Neutrophil (primary cell): ENCODE measurements around the gene ACIN1.
A peak's percentile ranks its signal among the peaks of the same experiment; 100 is the strongest.

ENCODE experiments used
- H3K27ac ChIP-seq: fragments of 200-600 bp; sonication (generic); 2 replicates; pipeline ENCODE4 v1.5.1; 2016; ENCODE audit warnings: mild to moderate bottlenecking, moderate library complexity
- H3K27me3 ChIP-seq: fragments of 200-600 bp; sonication (generic); 2 replicates; pipeline ENCODE4 v1.6.0; 2016; ENCODE audit warnings: mild to moderate bottlenecking
- H3K36me3 ChIP-seq: fragments of 200-600 bp; sonication (generic); 2 replicates; pipeline ENCODE4 v1.5.1; 2017
- H3K4me1 ChIP-seq, 2 experiments: fragments of 200-600 bp in 1 of 2; sonication (generic) in 1 of 2; 1 replicate in 1 of 2; 2 replicates in 1 of 2; pipeline versions ENCODE4 v1.5.1 to v1.6.1; 2013 to 2016; ENCODE audit warnings: low read depth in 1 of 2, low read length in 1 of 2, mild to moderate bottlenecking in 1 of 2, moderate library complexity in 1 of 2; ENCODE audit not compliant: control insufficient read depth in 1 of 2, insufficient read depth in 1 of 2
- H3K4me3 ChIP-seq, 2 experiments: fragments of 200-600 bp in 1 of 2; sonication (generic) in 1 of 2; 1 replicate in 1 of 2; 2 replicates in 1 of 2; pipeline ENCODE4 v1.5.1; 2013 to 2016; ENCODE audit warnings: low read depth in 1 of 2, low read length in 1 of 2, mild to moderate bottlenecking in 1 of 2, moderate library complexity in 1 of 2
- H3K9me3 ChIP-seq: fragments of 200-600 bp; sonication (generic); 2 replicates; pipeline ENCODE4 v1.5.1; 2016
- CTCF ChIP-seq: fragments of 200-600 bp; sonication (generic); IDR thresholded peaks from 2 replicates; pipeline ENCODE4 v1.5.1; 2016; ENCODE audit warnings: antibody characterized with exemption

Gene ACIN1

GRCh38 chr14:23123419-23123818, 28.5 kb upstream of the ACIN1 start:
- no peak for TF ChIP-seq CTCF

GRCh38 chr14:23122086-23122485, 27.1 kb upstream of the ACIN1 start:
- TF ChIP-seq CTCF: no peak
- no peaks in the 10 kb centered on the region for H3K27me3 ChIP-seq
- peaks cover 51 to 61% of the 10 kb centered on the region in 2 experiments for H3K4me1 ChIP-seq
- no peaks in the 10 kb centered on the region for H3K9me3 ChIP-seq
- no peak overlapping the region for H3K27ac ChIP-seq
- H3K36me3 ChIP-seq: no peaks in the 10 kb centered on the region
- H3K4me3 ChIP-seq: no peak overlapping the region

More at GRCh38 chr14:23123419-23123818, 28.5 kb upstream of the ACIN1 start:
- Histone ChIP-seq H3K27me3 (no peaks in the 10 kb centered on the region), H3K9me3 (no peaks in the 10 kb centered on the region), H3K27ac (no peak overlapping the region), H3K4me3 (no peak overlapping the region), H3K36me3 (no peaks in the 10 kb centered on the region), H3K4me1 (peaks cover 40 to 50% of the 10 kb centered on the region in 2 experiments)

- Histone ChIP-seq H3K9me3 (no peaks in the 10 kb centered on the region), H3K4me1 (peaks cover 51 to 61% of the 10 kb centered on the region in 2 experiments), H3K27me3 (no peaks in the 10 kb centered on the region), H3K27ac (no peak overlapping the region), H3K4me3 (no peak overlapping the region), H3K36me3 (no peaks in the 10 kb centered on the region)
- no peak for TF ChIP-seq CTCF
Measured at GRCh38 chr14:23121361-23121771, 26.4 kb upstream of the ACIN1 start.

- peak; percentile 99 for TF ChIP-seq CTCF
- Histone ChIP-seq H3K27me3 (no peaks in the 10 kb centered on the region), H3K4me3 (peak overlapping the region; percentile 60 to 61), H3K36me3 (no peaks in the 10 kb centered on the region), H3K9me3 (no peaks in the 10 kb centered on the region), H3K4me1 (peaks cover 52 to 61% of the 10 kb centered on the region in 2 experiments), H3K27ac (peak overlapping the region; percentile 90)
Measured at GRCh38 chr14:23120541-23121251, 25.8 kb upstream of the ACIN1 start.

GRCh38 chr14:23119363-23120327, 24.7 kb upstream of the ACIN1 start:
- Histone ChIP-seq H3K27ac (peak overlapping the region; percentile 90), H3K4me1 (peaks cover 62 to 68% of the 10 kb centered on the region in 2 experiments), H3K36me3 (no peaks in the 10 kb centered on the region), H3K4me3 (peak overlapping the region; percentile 60 to 61), H3K9me3 (no peaks in the 10 kb centered on the region), H3K27me3 (no peaks in the 10 kb centered on the region)
- no peak for TF ChIP-seq CTCF
